PC-3 (cell line): Measurements from ENCODE around the gene RHOV.

Experiments
- EZH2phosphoT487 ChIP-seq: fragments of 300-600 bp; sonication (generic); IDR thresholded peaks from 2 replicates; pipeline ENCODE4 v1.6.1; 2018; ENCODE audit warnings: mild to moderate bottlenecking, antibody characterized with exemption, low read length, borderline replicate concordance
- TF ChIP-seq, protein P1 (sequence below): fragments of 300-600 bp; sonication (generic); conservative IDR thresholded peaks from 2 replicates; pipeline ENCODE4 v1.5.1; 2017; ENCODE audit warnings: antibody characterized with exemption, low read depth, mild to moderate bottlenecking, low read length

DNA sequence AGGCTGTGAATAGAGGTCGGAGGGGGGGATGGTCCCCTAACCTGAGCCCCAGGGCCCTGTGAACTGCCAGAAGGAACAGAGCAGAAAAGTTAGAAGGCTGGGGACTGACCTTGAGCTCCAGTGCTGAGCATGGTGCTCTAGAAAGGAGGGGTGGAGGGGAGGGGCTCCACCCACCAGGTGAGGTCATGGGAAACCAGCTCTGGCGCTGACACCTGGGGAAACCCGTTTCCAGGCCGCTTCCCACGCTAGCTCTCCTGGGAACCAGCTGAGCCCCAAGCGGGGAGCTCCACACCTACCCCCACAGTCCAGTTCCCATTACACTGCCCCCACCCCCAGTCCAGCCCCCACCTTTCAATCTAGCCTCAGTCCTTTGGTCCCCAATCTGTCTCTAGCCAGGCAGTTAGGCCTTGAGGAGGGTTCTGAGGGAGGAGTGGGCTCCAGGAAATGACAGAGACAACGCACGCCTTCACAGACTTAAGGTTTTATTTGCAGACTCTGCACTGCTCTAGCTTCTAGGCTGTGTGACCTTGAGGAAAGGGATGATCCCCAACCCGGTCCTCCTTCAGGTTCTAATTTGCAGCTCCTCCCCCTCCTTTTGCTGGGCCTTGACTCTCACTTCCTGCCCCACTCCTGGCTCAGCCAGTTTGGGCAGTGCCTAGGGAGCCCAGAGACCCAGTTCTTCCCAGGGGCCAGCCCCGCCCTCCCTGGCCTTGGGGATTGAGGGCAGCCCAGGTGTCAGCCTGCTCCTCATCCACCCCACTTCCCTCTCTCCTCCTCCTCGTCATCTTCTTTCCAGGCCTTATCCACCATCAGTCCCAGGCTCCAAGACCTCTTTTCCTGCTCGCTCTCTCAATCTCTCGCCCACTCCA is 2.1 kb downstream of the RHOV start:
- TF ChIP-seq, protein P1, sequence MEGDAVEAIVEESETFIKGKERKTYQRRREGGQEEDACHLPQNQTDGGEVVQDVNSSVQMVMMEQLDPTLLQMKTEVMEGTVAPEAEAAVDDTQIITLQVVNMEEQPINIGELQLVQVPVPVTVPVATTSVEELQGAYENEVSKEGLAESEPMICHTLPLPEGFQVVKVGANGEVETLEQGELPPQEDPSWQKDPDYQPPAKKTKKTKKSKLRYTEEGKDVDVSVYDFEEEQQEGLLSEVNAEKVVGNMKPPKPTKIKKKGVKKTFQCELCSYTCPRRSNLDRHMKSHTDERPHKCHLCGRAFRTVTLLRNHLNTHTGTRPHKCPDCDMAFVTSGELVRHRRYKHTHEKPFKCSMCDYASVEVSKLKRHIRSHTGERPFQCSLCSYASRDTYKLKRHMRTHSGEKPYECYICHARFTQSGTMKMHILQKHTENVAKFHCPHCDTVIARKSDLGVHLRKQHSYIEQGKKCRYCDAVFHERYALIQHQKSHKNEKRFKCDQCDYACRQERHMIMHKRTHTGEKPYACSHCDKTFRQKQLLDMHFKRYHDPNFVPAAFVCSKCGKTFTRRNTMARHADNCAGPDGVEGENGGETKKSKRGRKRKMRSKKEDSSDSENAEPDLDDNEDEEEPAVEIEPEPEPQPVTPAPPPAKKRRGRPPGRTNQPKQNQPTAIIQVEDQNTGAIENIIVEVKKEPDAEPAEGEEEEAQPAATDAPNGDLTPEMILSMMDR, result no peak
- TF ChIP-seq EZH2phosphoT487, result no peak
